ENCODE results near the gene MVP.

- no peak for TF ChIP-seq CTCF (IDR thresholded peaks at IDR 0.05 in 8 of 11, conservative IDR thresholded peaks at IDR 0.05 in 3 of 11)
- TF ChIP-seq POLR2A (IDR thresholded peaks at IDR 0.05) = no peak
- TF ChIP-seq POLR2AphosphoS5 (IDR thresholded peaks at IDR 0.05) = no peak
Measured at GRCh38 chr16:29791845-29792807, 28.1 kb upstream of the MVP start.

Measured in spleen (tissue), 7 donors.